NCI-H446 (cell line): ENCODE data around the gene S100A3.
"Not testable (repeated sequence)": the region's sequence is repeated elsewhere in the genome, so short reads cannot be mapped to it uniquely, and the experiment has no call there.

Experiments
- DNase-seq, 2 experiments: peaks; one replicate each; lab custom pipeline; 2025; lab: John Stamatoyannopoulos, UW

Gene S100A3

GRCh38 chr1:153548722-153549688 is at the start of gene S100A3:
S100A3 (minus strand) TSS chr1:153549258; CDS start chr1:153548485, 773 bp downstream.
- peak; percentile 71 to 91 for DNase-seq

- peak in 1 of 2 experiments; percentile 19 for DNase-seq
Observed at GRCh38 chr1:153598309-153599172, 49.5 kb upstream of the S100A3 start.

- DNase-seq, result no peak
Observed at GRCh38 chr1:153597206-153597605, 48.1 kb upstream of the S100A3 start.

- no peak for DNase-seq
Observed at GRCh38 chr1:153592748-153593147, 43.7 kb upstream of the S100A3 start.

- DNase-seq, result no peak
Observed at GRCh38 chr1:153588482-153588881, 39.4 kb upstream of the S100A3 start.

GRCh38 chr1:153588033-153588432 is 39.0 kb upstream of the S100A3 start:
- DNase-seq, result not testable (repeated sequence)

GRCh38 chr1:153587314-153587713 is 38.3 kb upstream of the S100A3 start:
- DNase-seq, result no peak

- no peak for DNase-seq
Observed at GRCh38 chr1:153586347-153586746, 37.3 kb upstream of the S100A3 start.

GRCh38 chr1:153585006-153585405 is 35.9 kb upstream of the S100A3 start:
- no peak for DNase-seq

GRCh38 chr1:153583976-153584375 is 34.9 kb upstream of the S100A3 start:
- no peak for DNase-seq

- DNase-seq, result not testable (repeated sequence)
Observed at GRCh38 chr1:153583514-153583913, 34.5 kb upstream of the S100A3 start.

GRCh38 chr1:153582836-153583235 is 33.8 kb upstream of the S100A3 start:
- not testable (repeated sequence) for DNase-seq

GRCh38 chr1:153578936-153579335 is 29.9 kb upstream of the S100A3 start:
- no peak for DNase-seq

GRCh38 chr1:153578490-153578889 is 29.4 kb upstream of the S100A3 start:
- DNase-seq, result no peak

GRCh38 chr1:153577624-153578051 is 28.6 kb upstream of the S100A3 start:
- DNase-seq, result no peak

GRCh38 chr1:153577138-153577537 is 28.1 kb upstream of the S100A3 start:
- DNase-seq, result no peak

- not testable (repeated sequence) for DNase-seq
Observed at GRCh38 chr1:153575497-153575896, 26.4 kb upstream of the S100A3 start.

GRCh38 chr1:153575081-153575491 is 26.0 kb upstream of the S100A3 start:
- DNase-seq, result not testable (repeated sequence)

GRCh38 chr1:153573351-153573750 is 24.3 kb upstream of the S100A3 start:
- DNase-seq, result no peak

GRCh38 chr1:153572569-153573015 is 23.5 kb upstream of the S100A3 start:
- DNase-seq, result peak; percentile 32 to 75

GRCh38 chr1:153571706-153572105 is 22.6 kb upstream of the S100A3 start:
- no peak for DNase-seq

GRCh38 chr1:153570874-153571273 is 21.8 kb upstream of the S100A3 start:
- no peak for DNase-seq
